Keratinocyte (primary cell): ENCODE data around the gene EPAS1.

Source experiments
- EZH2 ChIP-seq: IDR thresholded peaks from one replicate; pipeline ENCODE4 v1.6.1; 2012; ENCODE audit warnings: inconsistent platforms, mild to moderate bottlenecking, low read length, moderate library complexity
- TF ChIP-seq, protein P1 (sequence below), 3 experiments: IDR thresholded peaks in 1 of 3; conservative IDR thresholded peaks in 1 of 3; optimal IDR thresholded peaks in 1 of 3; 2 replicates in 2 of 3; 3 replicates in 1 of 3; pipeline versions ENCODE3 to v1.5.1; 2011; ENCODE audit warnings: low read length in 3 of 3, mild to moderate bottlenecking in 3 of 3, moderate library complexity in 2 of 3, control low read depth in 1 of 3, inconsistent platforms in 1 of 3; ENCODE audit not compliant: insufficient read depth in 2 of 3; ENCODE audit errors: extremely low read depth in 1 of 3

DNA sequence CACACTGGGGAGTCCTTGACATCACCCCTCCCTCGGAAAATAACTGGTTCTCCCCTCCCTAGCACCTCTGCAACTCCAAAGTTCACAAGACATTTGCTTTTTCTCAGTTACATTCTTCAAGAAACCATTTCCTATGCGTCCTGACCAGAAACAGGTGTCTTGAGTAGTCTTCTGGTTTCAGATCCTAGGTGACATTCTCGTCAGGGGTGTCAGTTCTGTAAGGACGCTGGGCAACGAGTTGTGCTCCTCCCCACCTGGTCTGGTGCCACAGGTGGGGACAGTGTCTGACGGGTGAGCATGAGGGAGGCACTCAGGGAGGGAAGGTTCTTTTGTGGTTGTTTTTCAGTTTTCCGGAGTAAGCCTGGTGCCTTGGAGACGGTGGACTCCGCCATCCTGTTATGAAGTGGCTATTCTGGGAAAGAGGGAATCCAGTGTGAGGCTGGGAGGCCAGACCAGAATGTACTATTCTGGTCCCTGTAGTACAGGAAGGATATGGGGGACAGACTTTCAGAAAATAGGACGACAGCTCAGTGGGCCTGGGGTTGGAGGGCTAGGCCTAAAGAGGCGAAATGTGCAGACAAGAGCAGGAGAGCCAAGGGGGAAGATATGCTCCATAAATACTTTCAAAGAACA lies 50.6 kb downstream of the EPAS1 start:
- TF ChIP-seq, protein P1, sequence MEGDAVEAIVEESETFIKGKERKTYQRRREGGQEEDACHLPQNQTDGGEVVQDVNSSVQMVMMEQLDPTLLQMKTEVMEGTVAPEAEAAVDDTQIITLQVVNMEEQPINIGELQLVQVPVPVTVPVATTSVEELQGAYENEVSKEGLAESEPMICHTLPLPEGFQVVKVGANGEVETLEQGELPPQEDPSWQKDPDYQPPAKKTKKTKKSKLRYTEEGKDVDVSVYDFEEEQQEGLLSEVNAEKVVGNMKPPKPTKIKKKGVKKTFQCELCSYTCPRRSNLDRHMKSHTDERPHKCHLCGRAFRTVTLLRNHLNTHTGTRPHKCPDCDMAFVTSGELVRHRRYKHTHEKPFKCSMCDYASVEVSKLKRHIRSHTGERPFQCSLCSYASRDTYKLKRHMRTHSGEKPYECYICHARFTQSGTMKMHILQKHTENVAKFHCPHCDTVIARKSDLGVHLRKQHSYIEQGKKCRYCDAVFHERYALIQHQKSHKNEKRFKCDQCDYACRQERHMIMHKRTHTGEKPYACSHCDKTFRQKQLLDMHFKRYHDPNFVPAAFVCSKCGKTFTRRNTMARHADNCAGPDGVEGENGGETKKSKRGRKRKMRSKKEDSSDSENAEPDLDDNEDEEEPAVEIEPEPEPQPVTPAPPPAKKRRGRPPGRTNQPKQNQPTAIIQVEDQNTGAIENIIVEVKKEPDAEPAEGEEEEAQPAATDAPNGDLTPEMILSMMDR (optimal IDR thresholded peaks at IDR 0.05 in 1 of 3, IDR thresholded peaks at IDR 0.05 in 1 of 3, conservative IDR thresholded peaks at IDR 0.05 in 1 of 3; ENCODE audit: extremely low read depth in 1 of 3, insufficient read depth in 2 of 3, low read length in 3 of 3) = no peak
- TF ChIP-seq EZH2 = no peak
